Hematopoietic multipotent progenitor cell treated with erythropoietin and hydrocortisone succinate and interleukin-3 and kit ligand, for 15 days (in vitro differentiated cells): ENCODE results near the gene ASPSCR1.
"Not testable (repeated sequence)": the region's sequence is repeated elsewhere in the genome, so short reads cannot be mapped to it uniquely, and the experiment has no call there.

Source experiments
- DNase-seq: peaks from one replicate; pipeline ENCODE4 v3.0.0-alpha.2; 2015; ENCODE audit warnings: low spot score

Gene ASPSCR1

DNA sequence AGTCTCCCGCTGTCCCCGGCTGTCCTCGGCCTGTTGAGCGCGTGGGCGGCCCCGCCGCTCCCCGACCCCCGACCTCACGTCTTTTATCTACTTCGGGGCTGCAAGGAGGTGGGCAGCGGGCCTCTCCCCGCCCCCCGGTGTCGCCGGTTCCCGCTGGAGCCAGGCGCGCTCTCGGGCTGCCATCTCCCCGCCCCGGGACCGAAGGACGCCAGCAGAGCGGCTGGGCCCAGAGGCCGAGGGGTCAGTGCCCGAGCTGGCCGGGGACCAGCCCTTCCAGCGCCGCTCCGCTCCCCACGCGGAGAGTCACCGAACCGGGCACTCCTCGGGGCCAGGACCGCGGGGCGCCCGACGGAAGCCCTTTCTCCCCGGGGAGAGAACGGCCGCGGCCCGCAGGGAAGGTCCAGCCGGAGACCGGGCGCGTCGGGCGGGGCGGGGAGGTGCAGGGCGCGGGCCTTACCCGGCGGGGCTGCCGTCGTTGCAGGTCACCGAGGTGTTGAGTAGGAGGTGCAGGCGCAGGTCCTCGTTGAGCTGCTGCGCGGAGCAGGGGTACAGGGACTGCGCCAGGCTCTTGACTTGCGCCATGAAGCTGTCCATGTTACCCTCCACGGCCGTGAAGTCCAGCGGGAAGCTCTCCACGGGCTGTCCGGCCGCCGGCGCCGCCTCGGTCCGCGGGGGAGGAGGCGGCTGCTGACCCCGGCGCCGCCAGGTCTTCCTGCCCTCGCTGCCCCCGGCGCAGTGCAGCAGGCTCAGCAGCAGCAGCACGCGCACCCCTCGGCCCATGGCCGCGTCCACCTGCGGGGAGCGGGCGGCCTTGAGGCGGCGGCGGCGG, 17.1 kb upstream of the ASPSCR1 start:
- no peak for DNase-seq

DNA sequence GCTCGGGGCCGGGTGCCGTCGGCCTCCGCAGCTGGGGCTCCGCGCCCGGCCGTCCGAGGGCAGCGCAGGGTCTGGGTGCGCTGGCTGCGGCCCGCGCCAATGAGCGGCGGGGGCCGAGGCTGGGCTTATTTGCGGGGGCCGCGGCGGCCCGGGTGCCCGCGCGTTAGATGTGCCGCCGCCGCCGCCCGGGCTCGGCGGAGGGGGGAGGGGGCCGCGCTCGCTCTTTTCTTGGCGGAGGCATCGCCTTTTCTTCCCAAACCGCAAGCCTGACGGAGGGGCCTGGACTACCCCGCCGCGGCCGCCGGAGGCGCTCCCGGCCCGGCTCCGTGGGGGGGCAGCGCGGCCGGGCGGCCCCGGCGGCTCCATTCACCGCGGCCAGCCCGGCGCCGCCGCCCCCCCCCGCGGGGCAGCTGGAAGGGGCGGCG, 16.3 kb upstream of the ASPSCR1 start, which contains the start of gene NOTUM:
Gene NOTUM, minus strand, starts transcription at position 101 of the 425 bp plus-strand sequence. CDS start 278 bp downstream, outside the sequence.
- no peak for DNase-seq

DNA sequence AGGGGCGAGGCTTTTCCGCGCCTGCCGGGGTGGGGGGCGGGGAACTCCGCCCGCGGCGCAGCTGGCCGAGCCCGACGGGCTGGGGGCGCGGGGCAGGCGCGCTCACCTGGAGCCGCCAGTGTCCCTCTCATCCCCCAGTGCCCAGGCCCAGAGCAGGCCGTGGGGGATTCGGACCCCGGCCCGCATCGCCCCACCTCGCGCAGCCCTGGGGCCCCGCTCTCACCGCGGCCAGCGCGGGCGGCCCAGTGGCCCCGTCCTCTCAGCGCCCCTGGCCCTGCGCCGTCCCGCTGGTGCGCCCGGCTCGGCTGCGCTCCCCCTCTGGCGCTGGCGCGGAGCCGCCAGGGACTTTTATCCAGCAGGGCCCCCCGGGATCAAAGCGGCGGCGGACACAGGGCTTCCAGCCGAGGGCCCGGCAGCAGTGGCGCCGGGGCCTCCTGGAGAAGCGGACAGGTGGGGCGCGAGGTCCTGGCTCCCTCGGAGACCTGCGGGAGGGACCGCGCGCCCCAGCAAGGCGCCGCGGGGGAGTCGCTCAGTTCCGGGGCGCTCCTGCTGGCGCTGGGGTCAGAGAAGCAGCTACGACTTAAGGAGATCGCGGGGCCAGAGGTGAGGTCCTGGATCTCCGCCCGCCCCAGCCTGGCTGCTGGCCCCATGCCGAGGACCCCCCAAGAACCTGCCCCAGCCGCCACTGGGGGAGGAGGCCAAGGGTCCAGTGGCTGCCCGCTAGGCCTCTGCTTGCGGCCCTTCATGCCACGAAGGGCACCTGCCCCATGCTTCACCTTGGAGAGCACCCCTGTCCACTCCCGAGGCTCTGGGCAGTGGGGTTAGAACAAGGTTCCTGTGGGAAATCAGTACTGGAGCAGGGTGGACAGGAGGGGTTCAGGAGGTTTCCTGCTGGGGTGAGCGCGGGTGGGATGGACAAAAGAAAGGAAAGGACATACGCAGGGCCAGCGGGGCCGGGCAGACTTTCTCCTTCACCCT, 15.6 kb upstream of the ASPSCR1 start:
- no peak for DNase-seq

DNA sequence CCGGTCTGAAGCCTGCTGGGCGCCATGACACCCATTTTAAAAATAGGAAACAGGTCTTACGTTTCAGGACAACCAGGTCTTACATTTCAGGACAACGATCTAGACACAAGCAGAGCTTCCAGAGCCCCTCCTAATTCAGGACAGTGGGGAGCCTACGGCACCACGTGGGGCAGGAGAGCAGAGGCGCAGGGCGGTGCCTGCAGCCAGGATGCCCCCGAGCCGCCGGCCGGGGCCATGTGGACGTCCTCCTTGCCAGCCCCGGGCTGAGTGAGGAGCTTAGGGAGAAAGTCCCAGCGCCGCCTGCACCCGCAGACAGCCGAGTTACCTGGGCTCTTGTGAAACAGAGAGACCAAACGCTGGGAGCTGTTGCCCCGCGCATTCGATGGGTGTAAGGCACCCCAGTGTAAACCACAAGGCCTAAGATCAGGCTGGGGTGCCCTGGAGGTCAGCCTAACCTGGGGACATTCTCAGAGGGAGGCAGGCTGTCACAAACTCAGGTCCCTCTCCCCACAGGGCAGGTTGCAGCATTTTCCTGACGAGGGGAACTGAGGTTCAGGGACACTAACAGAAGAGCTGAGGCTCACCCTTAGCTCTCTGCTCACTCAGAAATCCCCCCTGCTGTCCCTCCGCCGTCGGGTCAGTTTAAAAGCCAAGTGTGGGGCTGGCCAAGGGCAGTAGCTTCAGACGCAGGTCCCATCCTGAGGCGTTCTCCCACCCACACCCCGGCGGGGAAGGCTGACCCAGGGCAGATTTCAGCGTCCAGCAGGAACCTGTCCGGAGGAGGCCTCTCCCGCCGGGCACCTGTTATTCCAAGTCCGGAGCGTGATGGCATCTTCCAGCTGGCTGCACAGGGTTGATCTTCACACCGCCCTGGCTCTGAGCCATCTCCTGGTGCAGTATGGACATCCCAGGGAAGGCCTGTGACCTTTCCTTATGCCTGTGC, 14.7 kb upstream of the ASPSCR1 start:
- no peak for DNase-seq

DNA sequence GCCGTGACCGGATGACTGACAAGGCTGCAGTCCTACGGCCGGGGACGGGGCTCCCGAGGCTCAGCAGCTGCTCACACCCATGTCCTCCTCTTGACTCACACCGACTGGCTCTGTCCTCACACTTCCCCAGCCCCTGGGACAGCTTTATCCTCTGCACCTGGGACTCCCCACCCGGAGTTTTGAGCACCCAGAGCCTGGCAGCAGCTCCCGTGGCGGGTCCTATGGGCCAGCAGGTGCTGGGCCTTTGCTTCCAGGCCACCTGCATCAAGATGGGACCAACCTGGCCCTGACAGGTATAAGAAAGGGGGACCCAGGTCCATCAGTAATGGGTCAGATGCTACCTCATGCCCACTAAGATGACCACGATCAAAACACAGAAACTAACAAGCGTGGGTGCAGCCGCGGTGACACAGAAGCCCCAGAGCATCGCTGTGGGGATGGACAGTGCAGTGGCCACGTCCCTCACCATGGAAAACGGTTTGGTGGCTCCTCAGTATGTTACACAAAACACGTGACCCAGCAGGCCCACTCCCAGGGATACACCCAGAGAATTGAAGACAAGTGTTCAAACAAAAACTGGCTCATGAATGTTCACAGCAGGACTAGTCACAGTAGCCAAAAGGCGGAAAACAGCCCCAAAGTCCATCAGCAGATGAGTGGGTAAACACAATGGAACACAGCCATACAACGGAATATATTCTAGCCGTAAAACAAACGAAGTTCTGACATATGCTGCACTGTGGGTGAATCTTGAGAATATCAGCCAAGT, 13.2 kb upstream of the ASPSCR1 start:
- DNase-seq, result no peak

DNA sequence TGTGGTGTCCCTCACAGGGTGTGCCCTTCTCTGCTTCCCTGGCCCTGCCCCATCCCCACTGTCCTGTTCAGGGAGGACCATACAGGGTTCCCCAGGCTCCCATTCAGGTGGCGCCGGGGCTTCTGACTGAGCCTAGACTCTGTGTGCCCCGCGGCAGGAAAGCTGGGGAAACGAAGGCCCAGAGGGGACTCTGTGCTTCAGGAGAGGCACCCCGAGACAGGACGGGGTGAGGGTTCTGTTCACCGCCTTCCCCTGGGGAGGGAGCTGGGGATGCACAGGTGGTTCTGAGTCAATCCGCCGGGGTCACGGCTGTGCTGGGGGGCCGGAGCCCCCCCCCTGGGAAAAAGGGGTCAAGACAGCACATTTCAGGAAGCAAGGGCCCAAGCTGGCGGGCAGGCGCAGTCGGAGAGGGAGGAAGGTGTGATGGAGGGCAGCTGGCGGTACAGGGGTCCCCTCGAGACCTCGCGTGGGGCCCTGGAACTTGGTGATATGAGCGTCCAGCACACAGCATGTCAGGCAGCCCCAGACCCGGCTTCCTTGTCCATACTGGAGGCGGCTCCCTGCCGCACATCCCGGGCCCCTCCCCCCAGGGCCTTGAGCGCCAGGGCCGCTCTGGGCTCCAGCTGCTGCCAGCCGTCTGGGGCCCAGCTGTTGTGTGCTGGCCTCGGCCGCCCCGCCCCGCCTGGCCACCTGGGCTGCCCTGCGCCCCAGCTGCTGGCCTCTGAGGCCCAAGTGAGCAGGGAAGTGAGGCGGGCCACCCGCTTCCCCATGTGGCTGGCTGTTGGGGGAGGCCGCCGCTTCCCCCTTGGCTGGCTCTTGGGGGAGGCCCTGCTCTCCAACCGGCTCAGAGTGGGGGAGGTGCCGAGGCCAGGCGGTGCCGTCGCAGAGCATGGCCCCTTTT, 10.8 kb upstream of the ASPSCR1 start:
- DNase-seq, result no peak

DNA sequence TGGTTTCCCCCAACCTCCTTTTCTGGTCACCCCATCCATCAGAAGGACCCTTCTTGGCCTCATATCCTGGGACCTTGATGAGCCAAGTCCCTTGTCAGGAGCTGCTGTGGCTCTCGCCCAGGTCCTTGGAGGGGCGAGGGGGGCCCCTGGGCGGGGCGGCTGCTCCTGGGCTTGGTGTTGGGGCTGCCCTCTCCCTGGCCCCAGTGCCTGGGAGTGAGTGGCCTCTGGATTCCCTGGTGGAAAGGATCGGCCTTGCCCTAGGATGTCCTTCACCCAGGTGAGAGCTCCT, 10.2 kb upstream of the ASPSCR1 start:
- no peak for DNase-seq

DNA sequence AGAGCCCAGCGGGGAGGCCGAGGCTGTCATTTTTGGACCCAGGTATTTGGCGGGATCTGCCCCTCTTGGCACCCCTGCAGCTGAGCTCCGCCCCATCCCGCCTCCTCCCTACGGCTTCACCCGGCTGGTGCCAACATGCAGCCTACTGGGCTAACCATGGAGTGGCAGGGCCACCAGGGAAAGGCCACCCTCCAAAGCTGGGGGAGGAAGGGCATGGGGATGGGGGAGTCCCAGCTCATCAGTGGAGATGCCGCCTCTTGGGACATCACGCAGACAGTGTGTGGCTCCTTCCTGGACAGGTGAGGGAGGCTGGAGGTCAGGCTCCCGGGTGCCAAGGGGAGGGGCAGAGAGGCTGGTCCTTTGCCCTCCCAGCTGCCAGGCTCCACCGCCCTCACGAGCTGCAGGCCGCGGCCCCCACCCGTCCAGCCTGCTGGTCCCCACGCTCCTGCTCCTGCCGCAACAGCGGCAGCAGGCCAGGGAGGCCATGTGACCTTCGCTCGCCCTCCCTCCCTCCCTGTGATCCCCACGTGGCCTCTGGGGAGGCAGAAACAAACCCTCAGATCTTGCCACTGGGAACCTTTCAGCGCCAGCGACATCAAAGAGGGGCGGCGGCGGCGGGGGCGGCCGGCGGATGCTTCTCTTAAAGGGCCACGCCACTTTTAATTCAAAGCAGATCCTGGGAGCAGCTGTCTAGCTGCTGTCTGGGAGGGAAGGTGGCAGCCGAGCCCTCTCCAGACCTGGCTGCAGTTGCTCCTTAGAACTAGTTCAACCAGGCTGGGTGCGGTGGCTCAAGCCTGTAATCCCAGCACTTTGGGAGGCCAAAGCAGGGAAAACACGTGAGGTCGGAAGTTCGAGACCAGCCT, 9.7 kb upstream of the ASPSCR1 start:
- peak; percentile 8 for DNase-seq

DNA sequence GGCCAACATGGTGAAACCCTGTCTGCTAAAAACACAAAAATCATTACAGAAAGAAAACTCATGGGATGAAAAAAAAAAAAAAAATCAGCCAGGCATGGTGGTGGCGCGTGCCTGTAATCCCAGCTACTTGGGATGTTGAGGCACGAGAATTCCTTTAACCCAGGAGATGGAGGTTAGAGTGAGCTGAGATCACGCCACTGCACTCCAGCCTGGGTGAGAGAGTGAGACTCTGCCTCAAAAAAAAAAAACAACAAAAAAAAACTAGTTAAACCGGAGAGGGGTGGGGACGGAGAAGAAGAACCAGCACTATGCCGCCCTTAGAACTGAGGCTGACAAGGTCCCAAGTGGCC, 9.1 kb upstream of the ASPSCR1 start:
- no peak for DNase-seq

DNA sequence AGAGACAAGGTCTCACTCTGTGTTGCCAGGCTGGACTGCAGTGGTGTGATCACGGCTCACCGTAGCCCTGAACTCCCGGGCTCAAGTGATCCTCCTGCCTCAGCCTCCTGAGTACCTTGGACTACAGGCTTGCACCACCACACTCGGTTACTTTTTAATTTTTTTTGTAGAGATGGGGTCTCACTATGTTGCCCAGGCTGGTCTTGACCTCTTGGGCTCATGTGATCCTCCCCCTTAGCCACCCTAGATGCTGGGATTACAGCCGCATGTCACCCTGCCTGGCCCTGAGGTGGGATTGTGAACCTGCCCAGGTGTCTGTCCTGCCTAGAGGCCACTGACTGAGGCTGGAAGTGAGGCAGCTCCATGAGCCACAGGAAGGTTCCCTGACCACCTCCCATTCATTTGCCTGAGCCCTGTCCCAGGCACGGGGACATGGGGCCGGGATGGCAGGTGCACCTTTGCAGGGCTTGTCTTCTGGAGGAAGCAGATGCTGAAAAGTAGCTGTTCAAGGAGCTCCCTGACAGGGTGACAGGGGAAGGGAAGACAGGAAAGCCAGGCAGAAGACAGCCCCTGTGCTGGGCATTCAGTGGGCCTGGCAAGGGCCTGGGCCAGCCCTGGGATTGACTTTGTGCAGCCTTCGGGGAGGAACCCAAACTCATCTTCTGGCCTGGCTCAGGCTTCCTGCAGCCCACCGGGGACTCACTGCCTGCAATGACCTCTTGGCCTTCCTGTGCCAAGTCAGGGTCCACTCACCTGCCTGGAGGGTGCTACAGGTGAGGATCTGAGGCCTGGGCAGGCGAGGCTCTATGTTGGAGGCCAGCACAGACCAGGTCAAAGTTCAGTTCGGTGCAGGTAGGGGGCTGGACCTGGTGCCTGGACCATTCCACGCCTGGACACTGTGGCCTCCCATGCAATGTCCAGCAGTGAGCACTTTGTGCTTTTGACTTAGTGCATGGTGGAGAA, 8.3 kb upstream of the ASPSCR1 start:
- no peak for DNase-seq

DNA sequence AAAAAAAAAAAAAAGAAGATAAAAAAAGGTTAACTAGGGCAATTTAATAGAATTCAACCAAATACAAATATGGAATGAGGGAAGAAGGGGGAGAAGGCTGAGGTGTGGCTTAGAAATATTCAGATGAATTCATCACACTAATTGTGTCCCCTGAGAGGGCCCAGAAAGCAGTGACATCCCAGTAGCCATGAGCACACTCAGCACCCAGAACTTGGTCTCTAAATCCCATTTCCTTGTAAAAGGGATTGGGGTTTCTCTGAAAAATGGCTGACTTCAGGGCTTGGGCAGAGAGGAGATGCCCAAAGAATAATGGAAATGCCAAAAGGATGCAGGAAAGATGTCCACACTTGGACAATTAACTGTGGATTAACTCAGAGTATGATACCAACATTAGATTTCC, 4.0 kb upstream of the ASPSCR1 start:
- DNase-seq, result no peak

DNA sequence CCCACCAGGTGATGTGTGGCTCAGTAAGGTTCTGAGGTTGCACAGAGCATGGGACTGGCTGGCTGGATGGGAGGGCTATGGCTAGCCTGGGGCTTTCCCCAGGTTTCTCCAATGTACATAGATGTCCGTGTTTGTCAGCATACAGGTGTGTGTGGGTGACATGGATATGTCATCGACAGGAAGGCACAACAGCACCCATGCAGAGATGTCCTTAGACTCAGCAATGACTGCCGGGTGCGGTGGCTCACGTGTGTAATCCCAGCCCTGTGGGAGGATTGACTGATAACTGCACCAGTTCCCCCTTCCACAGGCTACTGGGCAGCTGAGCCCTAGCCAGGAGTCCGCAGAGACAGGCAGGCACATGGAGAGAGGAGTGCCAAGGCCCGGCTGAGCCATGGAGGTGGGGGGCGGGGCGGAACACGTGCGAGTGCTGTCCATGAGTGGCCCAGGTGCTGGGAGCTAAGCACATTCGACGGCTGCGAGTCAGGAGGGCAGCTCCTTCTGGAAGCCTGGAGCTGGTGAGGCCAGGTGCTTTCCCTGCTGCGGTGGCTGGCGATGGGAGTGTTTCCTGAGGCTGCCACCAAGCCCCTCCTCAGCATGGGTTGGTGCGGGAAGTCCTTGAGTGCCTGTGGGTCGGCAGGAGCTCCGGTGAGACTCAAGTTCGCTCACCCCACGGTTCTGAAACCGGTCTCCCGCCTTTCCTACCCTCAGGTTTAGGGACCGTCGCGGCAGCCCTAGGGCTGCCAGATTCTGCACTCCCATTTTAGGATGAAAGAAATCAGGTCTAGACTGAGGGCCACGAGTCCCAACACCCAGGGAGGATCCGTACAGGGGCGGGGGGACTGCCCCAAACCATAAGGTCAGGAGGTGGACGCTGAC, 858 bp upstream of the ASPSCR1 start:
- no peak for DNase-seq

DNA sequence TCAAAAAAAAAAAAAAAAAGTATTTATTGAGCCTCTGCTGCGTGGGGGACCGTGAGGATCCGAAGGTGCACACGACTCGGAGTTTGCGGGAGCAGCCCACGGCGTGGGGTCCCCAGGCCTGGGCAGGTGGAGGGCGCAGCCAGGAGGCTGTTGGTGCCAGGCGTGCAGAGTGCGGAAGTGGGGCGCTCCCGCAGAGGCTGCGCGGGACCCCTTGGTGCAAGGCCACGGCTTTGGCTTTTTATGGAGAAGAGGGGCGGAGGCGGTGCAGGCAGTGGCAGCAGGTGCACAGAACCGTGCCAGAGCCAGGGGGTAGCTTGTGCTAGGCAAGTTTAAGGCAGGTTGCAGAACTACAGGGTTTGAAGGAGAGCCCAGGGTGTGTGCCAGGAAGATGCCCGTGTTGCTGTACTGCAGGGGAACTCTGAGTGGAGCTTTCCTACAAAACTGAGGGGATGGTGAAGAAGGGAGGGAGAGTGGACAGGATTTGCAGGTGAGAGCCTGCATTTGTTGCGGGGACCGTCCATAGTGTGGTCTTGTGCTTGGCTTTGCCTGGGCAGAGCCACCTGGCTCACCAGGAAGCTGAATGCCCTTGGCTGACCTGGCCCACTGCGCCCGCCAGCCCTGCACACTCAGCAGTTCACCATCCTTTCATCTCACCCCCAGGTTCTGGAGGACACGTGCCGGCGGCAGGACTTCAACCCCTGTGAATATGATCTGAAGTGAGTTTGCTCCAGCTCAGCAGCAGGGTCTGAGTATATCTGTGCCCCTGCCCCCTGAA, 1.3 kb downstream of the ASPSCR1 start:
- DNase-seq, result no peak

DNA sequence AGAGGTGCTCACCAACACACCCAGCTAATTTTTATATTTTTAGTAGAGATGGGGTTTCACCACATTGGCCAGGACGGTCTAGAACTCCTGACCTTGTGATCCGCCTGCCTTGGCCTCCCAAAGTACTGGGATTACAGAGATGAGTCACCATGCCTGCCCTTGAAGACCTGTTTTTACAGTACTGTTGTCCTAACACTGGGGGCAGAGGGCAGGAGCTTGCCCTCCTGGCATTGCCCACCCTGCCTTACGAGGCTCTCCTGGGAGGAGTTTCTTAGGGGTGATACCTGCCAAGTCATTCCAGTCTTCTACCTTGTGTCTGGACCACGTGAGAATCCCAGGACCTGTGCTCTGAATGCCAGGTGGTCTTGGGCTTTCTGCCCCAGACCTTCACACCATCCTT, 2.7 kb downstream of the ASPSCR1 start:
- DNase-seq, result no peak

DNA sequence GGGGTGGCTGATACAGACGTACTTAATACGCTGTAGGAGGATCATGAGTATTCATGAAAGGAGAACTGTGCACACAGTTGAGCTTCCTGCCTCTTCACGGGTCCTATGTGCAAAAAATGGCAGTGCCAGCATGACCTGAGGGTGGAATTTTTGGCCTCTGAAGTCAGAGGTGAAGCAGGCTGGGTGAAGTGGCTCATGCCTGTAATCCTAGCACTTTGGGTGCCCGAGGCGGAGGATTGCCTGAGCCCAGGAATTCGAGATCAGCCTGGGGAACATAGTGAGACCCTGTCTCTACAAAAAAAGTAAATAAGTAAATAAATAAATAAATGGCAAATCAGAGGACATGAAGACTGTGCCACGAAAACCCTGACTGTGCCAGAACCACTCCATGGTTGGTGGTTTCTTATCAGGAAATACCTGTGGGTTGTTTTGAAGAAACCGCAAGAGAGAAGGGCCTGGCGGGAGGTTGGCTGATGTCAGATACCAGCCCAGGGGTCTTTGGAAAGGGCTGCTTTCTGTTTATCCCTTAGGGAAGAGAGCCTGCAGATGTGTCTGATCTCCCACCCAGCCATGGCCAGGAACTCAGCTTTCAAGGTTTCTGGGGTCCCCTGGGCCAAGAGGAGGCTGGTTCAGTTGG, 3.4 kb downstream of the ASPSCR1 start:
- no peak for DNase-seq

DNA sequence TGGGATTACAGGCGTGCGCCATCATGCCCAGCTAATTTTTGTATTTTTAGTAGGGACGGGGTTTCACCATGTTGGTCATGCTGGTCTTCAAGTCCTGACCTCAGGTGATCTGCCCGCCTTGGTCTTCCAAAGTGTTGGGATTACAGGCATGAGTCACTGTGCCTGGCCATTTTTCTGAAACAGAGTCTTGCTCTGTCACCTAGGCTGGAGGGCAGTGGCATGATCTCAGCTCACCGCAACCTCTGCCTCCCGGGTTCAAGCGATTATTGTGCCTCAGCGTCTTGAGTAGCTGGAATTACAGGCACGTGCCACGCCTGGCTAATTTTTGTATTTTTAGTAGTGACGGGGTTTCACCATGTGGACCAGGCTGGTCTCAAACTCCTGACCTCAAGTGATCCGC, 4.1 kb downstream of the ASPSCR1 start:
- DNase-seq, result not testable (repeated sequence)
